ENCODE measurements around the gene BRICD5.

GRCh38 chr16:2180461-2180860 lies 30.2 kb downstream of the BRICD5 start:
- no peak for TF ChIP-seq EZH2 (IDR thresholded peaks at IDR 0.05; ENCODE audit: borderline replicate concordance)
- TF ChIP-seq CTCF (IDR thresholded peaks at IDR 0.05; ENCODE audit: poor library complexity): no peak
- no peak for TF ChIP-seq EZH2phosphoT487 (IDR thresholded peaks at IDR 0.05; ENCODE audit: low read depth, severe bottlenecking, unreplicated experiment)
